MM.1S (cell line): ENCODE data around the gene CEBPZOS.

Experiments used
- EZH2 ChIP-seq: fragments of 300-600 bp; sonication (generic); optimal IDR thresholded peaks from 2 replicates; pipeline ENCODE3; 2017; ENCODE audit warnings: low read depth, mild to moderate bottlenecking, antibody characterized with exemption, low read length, mixed read lengths
- EZH2phosphoT487 ChIP-seq: fragments of 300-600 bp; sonication (generic); IDR thresholded peaks from 2 replicates; pipeline ENCODE4 v1.6.1; 2018; ENCODE audit warnings: antibody characterized with exemption, low read length
- TF ChIP-seq, protein P1 (sequence below): fragments of 300-600 bp; sonication (generic); IDR thresholded peaks from 2 replicates; pipeline ENCODE4 v1.5.1; 2016; ENCODE audit warnings: antibody characterized with exemption, low read length, mixed read lengths

DNA sequence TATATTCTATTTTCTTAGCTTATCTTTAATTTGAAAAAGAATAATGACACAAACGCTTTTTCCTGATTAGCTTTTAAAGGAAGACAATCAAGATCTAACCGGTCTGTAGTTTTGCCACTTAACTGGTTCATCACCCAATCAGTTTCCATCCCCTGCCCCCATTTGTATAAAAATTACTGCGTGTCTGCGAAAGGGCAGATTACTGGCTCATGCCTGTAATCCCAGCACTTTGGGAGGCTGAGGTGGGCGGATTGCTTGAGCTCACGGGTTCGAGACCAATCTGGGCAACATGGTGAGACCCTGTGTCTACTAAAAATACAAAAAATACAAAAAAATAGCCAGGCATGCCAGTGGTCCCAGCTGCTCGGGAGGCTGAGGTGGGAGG is 2.4 kb downstream of the CEBPZOS start:
- TF ChIP-seq, protein P1, sequence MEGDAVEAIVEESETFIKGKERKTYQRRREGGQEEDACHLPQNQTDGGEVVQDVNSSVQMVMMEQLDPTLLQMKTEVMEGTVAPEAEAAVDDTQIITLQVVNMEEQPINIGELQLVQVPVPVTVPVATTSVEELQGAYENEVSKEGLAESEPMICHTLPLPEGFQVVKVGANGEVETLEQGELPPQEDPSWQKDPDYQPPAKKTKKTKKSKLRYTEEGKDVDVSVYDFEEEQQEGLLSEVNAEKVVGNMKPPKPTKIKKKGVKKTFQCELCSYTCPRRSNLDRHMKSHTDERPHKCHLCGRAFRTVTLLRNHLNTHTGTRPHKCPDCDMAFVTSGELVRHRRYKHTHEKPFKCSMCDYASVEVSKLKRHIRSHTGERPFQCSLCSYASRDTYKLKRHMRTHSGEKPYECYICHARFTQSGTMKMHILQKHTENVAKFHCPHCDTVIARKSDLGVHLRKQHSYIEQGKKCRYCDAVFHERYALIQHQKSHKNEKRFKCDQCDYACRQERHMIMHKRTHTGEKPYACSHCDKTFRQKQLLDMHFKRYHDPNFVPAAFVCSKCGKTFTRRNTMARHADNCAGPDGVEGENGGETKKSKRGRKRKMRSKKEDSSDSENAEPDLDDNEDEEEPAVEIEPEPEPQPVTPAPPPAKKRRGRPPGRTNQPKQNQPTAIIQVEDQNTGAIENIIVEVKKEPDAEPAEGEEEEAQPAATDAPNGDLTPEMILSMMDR: no peak
- TF ChIP-seq EZH2 (no peak), EZH2phosphoT487 (no peak)
